ENCODE results near the gene ZNF280B. TPM values are rescaled to one million over a fixed set of nuclear protein-coding genes. Genes with fewer than 3 reads are reported as not detected.
A peak's percentile ranks its signal among the peaks of the same experiment; 100 is the strongest.
"Not testable (repeated sequence)": the region's sequence is repeated elsewhere in the genome, so short reads cannot be mapped to it uniquely, and the experiment has no call there.

ZNF280B gene
- total and polyA plus RNA-seq, 9 of the 15 experiments (the other 6 are each of a cell fraction or from before 2014, with no cell fraction given) = 7.7 to 29.9 (median 20.0) TPM

- TF ChIP-seq ZNF384 (IDR thresholded peaks at IDR 0.05; ENCODE audit: low read depth, low read length) = no peak
Measured at GRCh38 chr22:22533417-22533816, 24.9 kb upstream of the ZNF280B start (continued).

- H3K4me1 ChIP-seq (replicated peaks in 1 of 2; ENCODE audit: control insufficient read depth in 2 of 2, insufficient read depth in 2 of 2, low read length in 2 of 2); H3K36me3 ChIP-seq (ENCODE audit: control insufficient read depth, insufficient read depth, low read length); intact Hi-C loops (cut with micrococcal nuclease); CTCF ChIA-PET (ENCODE audit: low intra/inter-chr PET ratio); DNase-seq (ENCODE audit: extremely low read depth in 1 of 4, low spot score in 3 of 4); H3K9me3 ChIP-seq (replicated peaks; ENCODE audit: control insufficient read depth, insufficient read depth, low read depth, low read length); H3K4me3 ChIP-seq; H3K9ac ChIP-seq (ENCODE audit: insufficient read depth in 1 of 2, low read depth in 2 of 2, low read length in 2 of 2); H2AFZ ChIP-seq (ENCODE audit: low read depth, low read length); BruUV-seq (replicated peaks); H4K20me1 ChIP-seq (replicated peaks; ENCODE audit: control insufficient read depth, insufficient read depth, low read length); FAIRE-seq; H3K27ac ChIP-seq (ENCODE audit: extremely low read depth, low read depth, low read length); H3K4me2 ChIP-seq (ENCODE audit: insufficient read depth, low read length); H3K9me1 ChIP-seq (ENCODE audit: control insufficient read depth, insufficient read depth, low read length); H3K79me2 ChIP-seq (ENCODE audit: control insufficient read depth, insufficient read depth, low read length); H3K27me3 ChIP-seq (ENCODE audit: control insufficient read depth in 2 of 2, insufficient read depth in 2 of 2, low read length in 2 of 2); ATAC-seq; TF ChIP-seq ZNF740 (CRISPR knock-in tag; IDR thresholded peaks at IDR 0.05): not testable (repeated sequence)
- in situ Hi-C loops (cut with MboI) = loop anchor here (25.0 kb wide), 1 partner anchor 1120 kb away; the partner anchor contains the start of gene HIC2
- WGBS (ENCODE audit: insufficient coverage, low coverage, missing lambda C conversion rate) = 57% methylated on average over 12 of the region's 12 CpGs
- POLR2A ChIA-PET = interaction anchor here (0.7 to 19.7 kb wide), 9 partner anchors 8 to 48 kb away, joined by 3 to 708 read pairs (median 6); partner anchors contain the start of genes PRAME, ZNF280A and ZNF280B
- 0 out of 2 replicates have a peak, but pooled peaks have one; percentile 54 for TF ChIP-seq STAT6 (CRISPR knock-in tag; IDR thresholded peaks at IDR 0.05)
- TF ChIP-seq ZNF277 (CRISPR knock-in tag; IDR thresholded peaks at IDR 0.05; ENCODE audit: borderline replicate concordance) = 0 out of 2 replicates have a peak, but pooled peaks have one; percentile 39
- TF ChIP-seq ZNF830 (CRISPR knock-in tag; IDR thresholded peaks at IDR 0.05) = 0 out of 2 replicates have a peak, but pooled peaks have one; percentile 58
- peak; percentile 92; the same call in 1 of the 2 replicates for TF ChIP-seq OTX1 (CRISPR knock-in tag; IDR thresholded peaks at IDR 0.05)
- TF ChIP-seq ZNF511 (CRISPR knock-in tag; IDR thresholded peaks at IDR 0.05) = peak; percentile 52
- peak; percentile 94 for TF ChIP-seq ZBTB26 (CRISPR knock-in tag; IDR thresholded peaks at IDR 0.05)
- TF ChIP-seq SMARCE1 (IDR thresholded peaks at IDR 0.05) = 0 out of 2 replicates have a peak, but pooled peaks have one; percentile 19
- TF ChIP-seq MLX (CRISPR knock-in tag; conservative IDR thresholded peaks at IDR 0.05) = 0 out of 4 replicates have a peak, but pooled peaks of 1 of the 2 experiments have one; percentile 72
- peak in 1 of 2 experiments; percentile 35; a peak in 1 of 4 replicates for TF ChIP-seq ZNF740 (tag; IDR thresholded peaks at IDR 0.05)
Measured at GRCh38 chr22:22532547-22533071, 24.1 kb upstream of the ZNF280B start.

All from K562 (cell line).